GM12874 (cell line): ENCODE results near the gene BFSP1.

Experiments used
- TF ChIP-seq, protein P1 (sequence below): IDR thresholded peaks from 2 replicates; pipeline ENCODE4 v1.5.1; 2011; ENCODE audit warnings: low read depth, mild to moderate bottlenecking, control low read depth, low read length, moderate library complexity; ENCODE audit not compliant: insufficient read depth

The BFSP1 gene

GRCh38 chr20:17502105-17502504, 29.1 kb downstream of the BFSP1 start:
- TF ChIP-seq, protein P1, sequence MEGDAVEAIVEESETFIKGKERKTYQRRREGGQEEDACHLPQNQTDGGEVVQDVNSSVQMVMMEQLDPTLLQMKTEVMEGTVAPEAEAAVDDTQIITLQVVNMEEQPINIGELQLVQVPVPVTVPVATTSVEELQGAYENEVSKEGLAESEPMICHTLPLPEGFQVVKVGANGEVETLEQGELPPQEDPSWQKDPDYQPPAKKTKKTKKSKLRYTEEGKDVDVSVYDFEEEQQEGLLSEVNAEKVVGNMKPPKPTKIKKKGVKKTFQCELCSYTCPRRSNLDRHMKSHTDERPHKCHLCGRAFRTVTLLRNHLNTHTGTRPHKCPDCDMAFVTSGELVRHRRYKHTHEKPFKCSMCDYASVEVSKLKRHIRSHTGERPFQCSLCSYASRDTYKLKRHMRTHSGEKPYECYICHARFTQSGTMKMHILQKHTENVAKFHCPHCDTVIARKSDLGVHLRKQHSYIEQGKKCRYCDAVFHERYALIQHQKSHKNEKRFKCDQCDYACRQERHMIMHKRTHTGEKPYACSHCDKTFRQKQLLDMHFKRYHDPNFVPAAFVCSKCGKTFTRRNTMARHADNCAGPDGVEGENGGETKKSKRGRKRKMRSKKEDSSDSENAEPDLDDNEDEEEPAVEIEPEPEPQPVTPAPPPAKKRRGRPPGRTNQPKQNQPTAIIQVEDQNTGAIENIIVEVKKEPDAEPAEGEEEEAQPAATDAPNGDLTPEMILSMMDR, result no peak

DNA sequence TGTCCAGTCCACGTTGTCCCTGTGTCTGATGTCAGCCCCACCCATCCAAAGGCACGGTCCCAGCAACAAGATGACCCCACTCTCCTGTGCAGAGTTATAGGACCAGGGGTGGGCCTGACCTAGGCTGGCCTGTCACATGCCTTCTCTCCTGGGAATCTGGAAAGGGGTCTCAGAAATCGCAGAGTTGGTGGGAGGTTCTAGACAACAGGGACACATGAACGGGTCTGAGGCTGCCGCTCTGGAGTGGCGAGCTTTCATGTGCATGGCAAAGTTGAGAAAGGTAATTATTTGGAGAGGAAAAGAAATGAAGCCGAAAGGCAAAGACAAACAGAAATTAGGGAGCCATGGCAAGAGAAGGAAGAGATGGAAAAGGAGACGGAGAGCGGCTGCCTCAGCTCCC, 29.5 kb downstream of the BFSP1 start:
- TF ChIP-seq, protein P1, result no peak

DNA sequence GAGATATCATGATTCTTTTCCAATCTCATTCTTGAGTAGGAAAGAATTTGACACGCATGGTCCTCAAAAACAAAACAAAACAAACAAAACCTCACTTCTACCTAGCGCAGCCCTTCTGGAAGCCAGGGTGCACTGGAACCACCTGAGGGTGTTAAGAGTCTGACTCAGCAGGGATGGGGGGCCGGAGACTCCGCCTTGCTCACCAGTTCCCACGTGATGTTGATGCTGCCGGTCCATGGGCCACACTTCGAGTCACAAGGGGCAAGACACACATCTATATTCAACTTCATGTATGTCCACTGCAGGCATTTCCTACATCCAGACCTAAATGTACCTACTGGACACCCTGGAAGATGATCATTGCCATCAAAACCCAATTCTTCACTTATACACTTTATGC, 30.4 kb downstream of the BFSP1 start:
- TF ChIP-seq, protein P1, result no peak

- TF ChIP-seq, protein P1, result no peak
Measured at GRCh38 chr20:17500271-17500670, 30.9 kb downstream of the BFSP1 start.

DNA sequence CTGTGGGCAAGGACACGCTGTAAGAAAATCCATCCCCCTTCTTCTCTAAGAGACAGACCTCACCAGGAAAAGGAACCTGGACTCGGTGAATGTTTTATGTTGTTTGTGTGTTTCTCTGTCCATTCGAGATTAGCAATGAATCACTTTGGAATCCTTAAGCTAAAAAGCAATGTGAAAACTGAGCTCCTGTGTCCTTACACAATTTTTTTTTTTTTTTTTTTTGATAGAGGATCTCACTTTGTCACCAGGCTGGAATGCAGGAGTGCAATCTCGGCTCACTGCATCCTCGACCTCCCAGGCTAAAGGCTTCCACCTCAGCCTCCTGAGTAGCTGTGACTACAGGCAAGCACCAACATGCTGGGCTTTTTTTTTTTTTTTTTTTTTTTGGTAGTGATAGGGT, 32.1 kb downstream of the BFSP1 start:
- TF ChIP-seq, protein P1, result no peak

- TF ChIP-seq, protein P1, result no peak
Measured at GRCh38 chr20:17498641-17499040, 32.5 kb downstream of the BFSP1 start.

DNA sequence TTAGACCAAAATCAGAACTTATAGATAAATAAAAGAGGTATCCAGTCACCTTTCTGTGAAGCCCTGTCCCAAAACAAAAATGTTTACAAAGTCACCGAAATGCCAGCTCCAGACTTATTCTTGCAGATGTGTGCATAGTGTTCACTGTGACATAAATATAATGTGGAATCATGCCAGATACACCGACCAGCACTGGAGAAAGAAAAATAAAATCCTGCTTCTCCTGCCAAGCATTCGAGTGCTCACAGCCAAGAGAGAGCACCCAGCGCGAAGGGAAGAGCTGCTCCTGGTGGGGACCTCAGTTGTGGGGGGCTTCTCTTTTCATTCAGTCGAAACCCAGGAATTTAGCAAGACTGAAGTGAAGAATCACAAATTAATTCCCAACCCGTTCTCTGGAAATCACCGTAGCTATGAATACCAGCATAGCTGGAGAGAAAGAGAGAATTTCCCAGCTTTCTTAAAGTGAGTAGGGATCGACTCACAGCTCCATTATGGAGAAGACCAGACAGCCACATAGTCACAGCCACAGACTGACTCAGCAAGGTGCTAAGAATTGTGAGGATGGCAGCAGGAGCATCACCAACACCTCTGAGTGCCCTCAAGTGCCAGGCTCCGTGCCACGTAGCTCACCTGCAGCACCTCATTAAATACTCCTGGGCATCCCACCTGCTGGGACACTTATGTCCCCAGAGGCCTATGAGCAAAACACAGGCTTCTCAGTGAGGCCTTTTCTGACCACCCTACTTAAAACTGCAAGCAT, 33.2 kb downstream of the BFSP1 start:
- TF ChIP-seq, protein P1, result no peak

- TF ChIP-seq, protein P1, result no peak
Measured at GRCh38 chr20:17495826-17496225, 35.4 kb downstream of the BFSP1 start.
